TTC549 (cell line): ENCODE measurements around the gene STK25.
"Not testable (repeated sequence)": the region's sequence is repeated elsewhere in the genome, so short reads cannot be mapped to it uniquely, and the experiment has no call there.

Source experiments
- FAIRE-seq: peaks from 2 replicates; lab custom pipeline; 2012; peaks lifted over from hg19 to GRCh38; lab: Jason Lieb, UNC

The STK25 gene

GRCh38 chr2:241539616-241540374 is 31.4 kb upstream of the STK25 start:
- no peak for FAIRE-seq

- no peak for FAIRE-seq
Measured at GRCh38 chr2:241538838-241539615, 30.6 kb upstream of the STK25 start.

GRCh38 chr2:241535871-241536655 is 27.7 kb upstream of the STK25 start:
- FAIRE-seq = no peak

- no peak for FAIRE-seq
Measured at GRCh38 chr2:241534701-241535375, 26.5 kb upstream of the STK25 start.

- FAIRE-seq = no peak
Measured at GRCh38 chr2:241534293-241534692, 25.9 kb upstream of the STK25 start.

GRCh38 chr2:241532733-241533601 is 24.6 kb upstream of the STK25 start:
- no peak for FAIRE-seq

- no peak for FAIRE-seq
Measured at GRCh38 chr2:241532168-241532567, 23.8 kb upstream of the STK25 start.

- FAIRE-seq = no peak
Measured at GRCh38 chr2:241531161-241531722, 22.9 kb upstream of the STK25 start.

GRCh38 chr2:241530571-241530970 is 22.2 kb upstream of the STK25 start:
- no peak for FAIRE-seq

GRCh38 chr2:241525818-241526780 is 17.7 kb upstream of the STK25 start:
- not testable (repeated sequence) for FAIRE-seq

GRCh38 chr2:241522477-241522876 is 14.1 kb upstream of the STK25 start:
- no peak for FAIRE-seq

- FAIRE-seq = no peak
Measured at GRCh38 chr2:241519669-241520068, 11.3 kb upstream of the STK25 start.

- FAIRE-seq = no peak
Measured at GRCh38 chr2:241517297-241517696, 8.9 kb upstream of the STK25 start.

- FAIRE-seq = no peak
Measured at GRCh38 chr2:241516520-241516965, 8.2 kb upstream of the STK25 start.

- FAIRE-seq = no peak
Measured at GRCh38 chr2:241514986-241515737, 6.8 kb upstream of the STK25 start.

- no peak for FAIRE-seq
Measured at GRCh38 chr2:241514553-241514952, 6.2 kb upstream of the STK25 start.

GRCh38 chr2:241511091-241511741 is 2.8 kb upstream of the STK25 start:
- FAIRE-seq = no peak

- FAIRE-seq = no peak
Measured at GRCh38 chr2:241509155-241509784, 886 bp upstream of the STK25 start.
